PC-3 (cell line): ENCODE data around the gene SNN.

Experiments used
- EZH2 ChIP-seq: fragments of 300-600 bp; sonication (generic); IDR thresholded peaks from one replicate; pipeline ENCODE4 v1.6.1; 2017; ENCODE audit warnings: antibody characterized with exemption, mild to moderate bottlenecking, low read length; ENCODE audit not compliant: unreplicated experiment
- EZH2phosphoT487 ChIP-seq: fragments of 300-600 bp; sonication (generic); IDR thresholded peaks from 2 replicates; pipeline ENCODE4 v1.6.1; 2018; ENCODE audit warnings: mild to moderate bottlenecking, antibody characterized with exemption, low read length, borderline replicate concordance
- TF ChIP-seq, protein P1 (sequence below): fragments of 300-600 bp; sonication (generic); conservative IDR thresholded peaks from 2 replicates; pipeline ENCODE4 v1.5.1; 2017; ENCODE audit warnings: antibody characterized with exemption, low read depth, mild to moderate bottlenecking, low read length

DNA sequence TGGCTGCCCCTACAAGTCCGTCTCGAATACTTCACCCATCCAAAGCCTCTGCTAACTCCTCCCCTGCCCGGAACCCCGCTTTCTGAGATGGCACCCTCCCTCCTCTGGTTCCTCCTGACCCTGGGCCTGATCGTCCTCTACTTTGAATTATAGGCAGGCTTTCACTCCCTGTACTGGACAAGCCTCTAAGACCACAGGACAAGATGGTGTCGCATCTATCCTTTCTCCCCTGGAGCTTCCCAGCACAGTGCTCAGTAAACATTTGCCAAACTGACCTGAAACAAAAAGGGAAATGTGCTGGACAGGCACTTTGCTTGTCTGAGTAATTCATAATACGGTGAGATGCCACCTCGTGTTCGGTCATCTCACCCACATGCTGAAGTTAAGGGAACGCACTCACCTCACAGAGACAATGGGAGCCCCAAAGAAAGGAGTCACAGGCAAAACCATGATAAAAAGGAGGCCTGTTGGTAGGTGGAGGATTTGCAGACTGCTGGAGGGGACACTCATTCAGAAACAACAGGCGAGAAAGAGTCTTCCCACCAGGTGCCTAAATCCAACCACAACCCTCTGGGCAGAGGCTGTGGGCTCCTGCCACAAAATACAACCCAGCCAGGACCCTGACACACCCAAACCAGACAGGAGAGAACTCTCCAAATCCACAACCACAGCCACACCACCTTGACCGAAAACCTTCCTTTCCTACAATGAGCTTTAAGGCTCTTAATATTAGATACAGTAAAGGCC, 28.2 kb downstream of the SNN start:
- TF ChIP-seq, protein P1, sequence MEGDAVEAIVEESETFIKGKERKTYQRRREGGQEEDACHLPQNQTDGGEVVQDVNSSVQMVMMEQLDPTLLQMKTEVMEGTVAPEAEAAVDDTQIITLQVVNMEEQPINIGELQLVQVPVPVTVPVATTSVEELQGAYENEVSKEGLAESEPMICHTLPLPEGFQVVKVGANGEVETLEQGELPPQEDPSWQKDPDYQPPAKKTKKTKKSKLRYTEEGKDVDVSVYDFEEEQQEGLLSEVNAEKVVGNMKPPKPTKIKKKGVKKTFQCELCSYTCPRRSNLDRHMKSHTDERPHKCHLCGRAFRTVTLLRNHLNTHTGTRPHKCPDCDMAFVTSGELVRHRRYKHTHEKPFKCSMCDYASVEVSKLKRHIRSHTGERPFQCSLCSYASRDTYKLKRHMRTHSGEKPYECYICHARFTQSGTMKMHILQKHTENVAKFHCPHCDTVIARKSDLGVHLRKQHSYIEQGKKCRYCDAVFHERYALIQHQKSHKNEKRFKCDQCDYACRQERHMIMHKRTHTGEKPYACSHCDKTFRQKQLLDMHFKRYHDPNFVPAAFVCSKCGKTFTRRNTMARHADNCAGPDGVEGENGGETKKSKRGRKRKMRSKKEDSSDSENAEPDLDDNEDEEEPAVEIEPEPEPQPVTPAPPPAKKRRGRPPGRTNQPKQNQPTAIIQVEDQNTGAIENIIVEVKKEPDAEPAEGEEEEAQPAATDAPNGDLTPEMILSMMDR: no peak
- TF ChIP-seq EZH2phosphoT487 (no peak), EZH2 (no peak)
